ENCODE results near the gene NOP56. TPM values are rescaled to one million over a fixed set of nuclear protein-coding genes. Genes with fewer than 3 reads are reported as not detected.

NOP56 gene
- total and polyA plus RNA-seq, 2 of the 8 experiments (the other 6 are each of a cell fraction or from before 2014, with no cell fraction given) = 391 to 677 TPM

DNA sequence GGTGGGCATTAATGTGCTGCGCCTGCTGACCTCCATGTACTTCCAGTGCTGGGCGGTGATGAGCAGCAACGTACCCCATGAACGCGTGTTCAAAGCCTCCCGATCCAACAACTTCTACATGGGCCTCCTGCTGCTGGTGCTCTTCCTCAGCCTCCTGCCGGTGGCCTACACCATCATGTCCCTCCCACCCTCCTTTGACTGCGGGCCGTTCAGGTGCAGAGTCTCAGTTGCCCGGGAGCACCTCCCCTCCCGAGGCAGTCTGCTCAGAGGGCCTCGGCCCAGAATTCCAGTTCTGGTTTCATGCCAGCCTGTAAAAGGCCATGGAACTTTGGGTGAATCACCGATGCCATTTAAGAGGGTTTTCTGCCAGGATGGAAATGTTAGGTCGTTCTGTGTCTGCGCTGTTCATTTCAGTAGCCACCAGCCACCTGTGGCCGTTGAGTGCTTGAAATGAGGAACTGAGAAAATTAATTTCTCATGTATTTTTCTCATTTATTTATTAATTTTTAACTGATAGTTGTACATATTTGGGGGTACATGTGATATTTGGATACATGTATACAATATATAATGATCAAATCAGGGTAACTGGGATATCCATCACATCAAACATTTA is 35.2 kb upstream of the NOP56 start:
- DNase-seq (ENCODE audit: low read depth in 1 of 2, low spot score in 2 of 2) = no peak
- ChIA-PET CTCF (ENCODE audit: partially characterized antibody) (no interaction called here), POLR2A (ENCODE audit: partially characterized antibody) (no interaction called here)
- no peak overlapping the region for H3K23ac ChIP-seq (ENCODE audit: insufficient read length)
- 92% methylated on average over 15 of the region's 16 CpGs; no CpG with 5 or more reads in 1 of the 2 experiments for WGBS, 2 experiments (ENCODE audit: extremely low coverage in 1 of 2, insufficient coverage in 1 of 2, insufficient read length in 1 of 2, insufficient replicate concordance in 2 of 2, low coverage in 1 of 2, low lambda C conversion rate in 2 of 2, missing lambda C conversion rate in 1 of 2)
- no peak overlapping the region for H4K91ac ChIP-seq (replicated peaks; ENCODE audit: insufficient read length, low read length)
- no peak for FAIRE-seq
- no peak overlapping the region for H4K8ac ChIP-seq (ENCODE audit: extremely low read depth, insufficient read depth, low read length)
- H3K4me3 ChIP-seq (ENCODE audit: extremely low read depth in 1 of 4, insufficient read depth in 2 of 4, low read depth in 3 of 4, low read length in 4 of 4) = no peak overlapping the region
- H2AFZ ChIP-seq (ENCODE audit: low read length) = no peak overlapping the region
- no peak overlapping the region for H3K9ac ChIP-seq (replicated peaks in 1 of 4; ENCODE audit: extremely low read depth in 1 of 4, low read depth in 3 of 4, low read length in 3 of 4)
- H3K4ac ChIP-seq (replicated peaks; ENCODE audit: insufficient read length, low read depth, low read length) = no peak overlapping the region
- no peak overlapping the region for H3K4me2 ChIP-seq (ENCODE audit: insufficient read depth in 1 of 2, low read depth in 2 of 2, low read length in 2 of 2)
- no peak overlapping the region for H3K14ac ChIP-seq (ENCODE audit: insufficient read length)
- no peaks in the 10 kb centered on the region for H3K79me1 ChIP-seq (ENCODE audit: low read depth, low read length)
- no peak overlapping the region for H3K27ac ChIP-seq (ENCODE audit: low read depth, low read length)
- H3K56ac ChIP-seq (replicated peaks; ENCODE audit: insufficient read length, low read depth, low read length) = no peak overlapping the region
- no peak overlapping the region for H4K5ac ChIP-seq (ENCODE audit: insufficient read length, low read depth, low read length)
- H3K23me2 ChIP-seq (ENCODE audit: low read depth, low read length) = no peaks in the 10 kb centered on the region
- no peaks in the 10 kb centered on the region for H3K79me2 ChIP-seq (ENCODE audit: control insufficient read depth in 1 of 2, insufficient read depth in 2 of 2, low read length in 2 of 2)
- no peak overlapping the region for H2BK15ac ChIP-seq (ENCODE audit: low read length)
- no peak overlapping the region for H2AK5ac ChIP-seq (ENCODE audit: low read depth, low read length)
- H3K18ac ChIP-seq (ENCODE audit: extremely low read depth, low read length) = no peak overlapping the region
- no peak overlapping the region for H2BK5ac ChIP-seq (ENCODE audit: low read depth, low read length)
- TF ChIP-seq NRF1 (IDR thresholded peaks at IDR 0.05; ENCODE audit: low read depth, low read length) = no peak
- no peak for TF ChIP-seq KDM1A (IDR thresholded peaks at IDR 0.05; ENCODE audit: borderline replicate concordance, low read length)
- TF ChIP-seq RBBP5 (IDR thresholded peaks at IDR 0.05; ENCODE audit: borderline replicate concordance, low read depth, low read length) = no peak
- no peak for TF ChIP-seq TCF12 (IDR thresholded peaks at IDR 0.05; ENCODE audit: low read depth, low read length)
- TF ChIP-seq, protein P1, sequence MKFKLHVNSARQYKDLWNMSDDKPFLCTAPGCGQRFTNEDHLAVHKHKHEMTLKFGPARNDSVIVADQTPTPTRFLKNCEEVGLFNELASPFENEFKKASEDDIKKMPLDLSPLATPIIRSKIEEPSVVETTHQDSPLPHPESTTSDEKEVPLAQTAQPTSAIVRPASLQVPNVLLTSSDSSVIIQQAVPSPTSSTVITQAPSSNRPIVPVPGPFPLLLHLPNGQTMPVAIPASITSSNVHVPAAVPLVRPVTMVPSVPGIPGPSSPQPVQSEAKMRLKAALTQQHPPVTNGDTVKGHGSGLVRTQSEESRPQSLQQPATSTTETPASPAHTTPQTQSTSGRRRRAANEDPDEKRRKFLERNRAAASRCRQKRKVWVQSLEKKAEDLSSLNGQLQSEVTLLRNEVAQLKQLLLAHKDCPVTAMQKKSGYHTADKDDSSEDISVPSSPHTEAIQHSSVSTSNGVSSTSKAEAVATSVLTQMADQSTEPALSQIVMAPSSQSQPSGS (IDR thresholded peaks at IDR 0.05; ENCODE audit: low read length) = no peak
- no peak for TF ChIP-seq GABPA (IDR thresholded peaks at IDR 0.05; ENCODE audit: borderline replicate concordance, insufficient read depth, low read length)
- TF ChIP-seq, protein P2, sequence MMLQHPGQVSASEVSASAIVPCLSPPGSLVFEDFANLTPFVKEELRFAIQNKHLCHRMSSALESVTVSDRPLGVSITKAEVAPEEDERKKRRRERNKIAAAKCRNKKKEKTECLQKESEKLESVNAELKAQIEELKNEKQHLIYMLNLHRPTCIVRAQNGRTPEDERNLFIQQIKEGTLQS (IDR thresholded peaks at IDR 0.05; ENCODE audit: insufficient read depth, low read depth, low read length) = no peak
- no peak for TF ChIP-seq RXRA (IDR thresholded peaks at IDR 0.05; ENCODE audit: insufficient read depth, low read depth, low read length)
- TF ChIP-seq POU5F1 (IDR thresholded peaks at IDR 0.05; ENCODE audit: low read depth, low read length) = no peak
- no peak for TF ChIP-seq POLR2AphosphoS5 (IDR thresholded peaks at IDR 0.05; ENCODE audit: low read depth, low read length)
- no peaks in the 10 kb centered on the region; a peak in 1 of 4 replicates for H3K9me3 ChIP-seq (ENCODE audit: insufficient read depth in 2 of 2, low read depth in 1 of 2, low read length in 1 of 2)
- no peaks in the 10 kb centered on the region for H3K4me1 ChIP-seq (replicated peaks in 1 of 4; ENCODE audit: control insufficient read depth in 3 of 4, insufficient read depth in 4 of 4, low read length in 3 of 4)
- H2BK12ac ChIP-seq (ENCODE audit: low read depth, low read length) = no peak overlapping the region
- H3K27me3 ChIP-seq (replicated peaks in 1 of 4; ENCODE audit: control insufficient read depth in 3 of 4, extremely low read depth in 1 of 4, insufficient read depth in 3 of 4, low read length in 3 of 4) = no peaks in the 10 kb centered on the region
- no peaks in the 10 kb centered on the region for H4K20me1 ChIP-seq (replicated peaks in 1 of 2; ENCODE audit: control insufficient read depth in 1 of 2, insufficient read depth in 2 of 2, low read length in 2 of 2)
- no peak overlapping the region for H2BK120ac ChIP-seq (replicated peaks; ENCODE audit: low read depth, low read length)
- H3K36me3 ChIP-seq (ENCODE audit: control insufficient read depth in 2 of 4, insufficient read depth in 4 of 4, low read length in 3 of 4) = no peaks in the 10 kb centered on the region
- H2BK20ac ChIP-seq (ENCODE audit: low read length) = no peak overlapping the region
